ENCODE measurements around the gene LPIN3. TPM values are rescaled to one million over a fixed set of nuclear protein-coding genes. Genes with fewer than 3 reads are reported as not detected.

The LPIN3 gene
- total RNA-seq, 1 donor from 2014 or later = 17.5 TPM

- no peak overlapping the region for H3K4me3 Mint-ChIP-seq
- H3K4me1 Mint-ChIP-seq (ENCODE audit: unreplicated experiment) = no peaks in the 10 kb centered on the region
- H3K27ac Mint-ChIP-seq = no peak overlapping the region
- no peak for TF ChIP-seq CTCF (conservative IDR thresholded peaks at IDR 0.05)
- DNase-seq (ENCODE audit: extremely low spot score, unreplicated experiment) = no peak
- no peaks in the 10 kb centered on the region for H3K27me3 Mint-ChIP-seq
- H3K9me3 Mint-ChIP-seq = no peaks in the 10 kb centered on the region
- H3K36me3 Mint-ChIP-seq = no peaks in the 10 kb centered on the region
Observed at GRCh38 chr20:41355192-41355591, 14.6 kb downstream of the LPIN3 start.

GRCh38 chr20:41355598-41356203 lies 15.1 kb downstream of the LPIN3 start:
- TF ChIP-seq CTCF (conservative IDR thresholded peaks at IDR 0.05) = no peak
- Mint-ChIP-seq H3K4me3 (no peak overlapping the region), H3K27me3 (no peaks in the 10 kb centered on the region), H3K4me1 (ENCODE audit: unreplicated experiment) (no peaks in the 10 kb centered on the region), H3K9me3 (no peaks in the 10 kb centered on the region), H3K36me3 (no peaks in the 10 kb centered on the region), H3K27ac (no peak overlapping the region)
- no peak for DNase-seq (ENCODE audit: extremely low spot score, unreplicated experiment)

GRCh38 chr20:41356951-41357350 lies 16.3 kb downstream of the LPIN3 start:
- no peaks in the 10 kb centered on the region for H3K36me3 Mint-ChIP-seq
- H3K4me3 Mint-ChIP-seq = no peak overlapping the region

GRCh38 chr20:41357424-41358163 lies 17.0 kb downstream of the LPIN3 start:
- no peak overlapping the region for H3K27ac Mint-ChIP-seq

More at GRCh38 chr20:41356951-41357350, 16.3 kb downstream of the LPIN3 start:
- DNase-seq (ENCODE audit: extremely low spot score, unreplicated experiment) = no peak
- Mint-ChIP-seq H3K27ac (no peak overlapping the region), H3K4me1 (ENCODE audit: unreplicated experiment) (no peaks in the 10 kb centered on the region), H3K27me3 (no peaks in the 10 kb centered on the region), H3K9me3 (no peaks in the 10 kb centered on the region)
- TF ChIP-seq CTCF (conservative IDR thresholded peaks at IDR 0.05) = no peak

GRCh38 chr20:41358230-41358629 lies 17.6 kb downstream of the LPIN3 start:
- Mint-ChIP-seq H3K9me3 (no peaks in the 10 kb centered on the region), H3K4me1 (ENCODE audit: unreplicated experiment) (no peaks in the 10 kb centered on the region), H3K4me3 (no peak overlapping the region), H3K27ac (no peak overlapping the region), H3K27me3 (no peaks in the 10 kb centered on the region), H3K36me3 (no peaks in the 10 kb centered on the region)
- TF ChIP-seq CTCF (conservative IDR thresholded peaks at IDR 0.05) = no peak
- no peak for DNase-seq (ENCODE audit: extremely low spot score, unreplicated experiment)

More at GRCh38 chr20:41357424-41358163, 17.0 kb downstream of the LPIN3 start:
- H3K4me1 Mint-ChIP-seq (ENCODE audit: unreplicated experiment) = no peaks in the 10 kb centered on the region
- no peak overlapping the region for H3K4me3 Mint-ChIP-seq
- no peaks in the 10 kb centered on the region for H3K27me3 Mint-ChIP-seq
- H3K9me3 Mint-ChIP-seq = no peaks in the 10 kb centered on the region
- no peak for DNase-seq (ENCODE audit: extremely low spot score, unreplicated experiment)
- no peaks in the 10 kb centered on the region for H3K36me3 Mint-ChIP-seq
- peak; percentile 30 for TF ChIP-seq CTCF (conservative IDR thresholded peaks at IDR 0.05)

Measured in type B pancreatic cell (in vitro differentiated cells).